T-cell (primary cell): ENCODE measurements around the gene TSPAN15. TPM values are rescaled to one million over a fixed set of nuclear protein-coding genes. Genes with fewer than 3 reads are reported as not detected.

Experiments used
- ATAC-seq, 4 experiments: fragments of 200-7000 bp in 3 of 4; fragments of 150-1000 bp in 1 of 4; cut with Tn5 transposase; replicated peaks in 1 of 4; 1 replicate in 3 of 4; 2 replicates in 1 of 4; pipeline ENCODE4 v1.10.0; 2021; ENCODE audit warnings: moderate library complexity in 3 of 4, mild to moderate bottlenecking in 2 of 4, moderate number of reproducible peaks in 1 of 4
- CTCF ChIA-PET, 2 donors: fragments of 300-600 bp; sonication (Branson Sonifier 250); formaldehyde crosslinking; loops; one replicate each; lab custom pipeline; 2022; ENCODE audit warnings: antibody characterized with exemption in 2 of 2; lab: Charles Lee
- POLR2A ChIA-PET, 2 donors: fragments of 300-600 bp; sonication (Branson Sonifier 250); formaldehyde crosslinking; loops; one replicate each; lab custom pipeline; 2022; ENCODE audit warnings: antibody characterized with exemption in 2 of 2; lab: Charles Lee
- DNase-seq, 35 experiments: peaks; one replicate each; pipeline versions ENCODE4 v3.0.0 to v3.0.0-alpha.2; 2013 to 2023
- H3K27ac ChIP-seq: one replicate; pipeline ENCODE4 v1.5.1; 2013; ENCODE audit warnings: low read length
- H3K27me3 ChIP-seq, 2 experiments: replicated peaks in 1 of 2; 1 replicate in 1 of 2; 2 replicates in 1 of 2; pipeline versions ENCODE4 v1.6.1 to v1.7.0; 2013; ENCODE audit warnings: low read length in 1 of 2, mixed read lengths in 1 of 2; ENCODE audit not compliant: control insufficient read depth in 2 of 2, insufficient read depth in 2 of 2; ENCODE audit errors: extremely low read depth in 1 of 2
- H3K36me3 ChIP-seq, 2 donors: 1 replicate in 1 of 2; 2 replicates in 1 of 2; pipeline versions ENCODE4 v1.6.1 to v1.7.0; 2013; ENCODE audit warnings: low read length in 1 of 2; ENCODE audit not compliant: control insufficient read depth in 2 of 2, insufficient read depth in 1 of 2; ENCODE audit errors: extremely low read depth in 1 of 2
- H3K4me1 ChIP-seq, 2 experiments: 1 replicate in 1 of 2; 2 replicates in 1 of 2; pipeline versions ENCODE4 v1.6.1 to v1.7.0; 2013; ENCODE audit warnings: low read length in 2 of 2, mixed read lengths in 1 of 2; ENCODE audit not compliant: insufficient read depth in 2 of 2, control insufficient read depth in 1 of 2; ENCODE audit errors: extremely low read depth in 1 of 2
- H3K4me3 ChIP-seq, 2 donors: 1 replicate in 1 of 2; 2 replicates in 1 of 2; pipeline versions ENCODE4 v1.5.1 to v1.7.0; 2013; ENCODE audit warnings: mild to moderate bottlenecking in 2 of 2, low read length in 1 of 2, moderate library complexity in 1 of 2; ENCODE audit not compliant: control insufficient read depth in 1 of 2; ENCODE audit errors: extremely low read depth in 1 of 2
- H3K9me3 ChIP-seq: 2 replicates; pipeline ENCODE4 v1.7.0; 2013
- H3K27ac Mint-ChIP-seq, 2 donors: one replicate each; pipeline ENCODE4 v1.8.0; 2020 to 2021; ENCODE audit warnings: mild to moderate bottlenecking in 2 of 2, mixed read lengths in 2 of 2
- H3K27me3 Mint-ChIP-seq, 2 donors: one replicate each; pipeline ENCODE4 v1.8.0; 2021 to 2022; ENCODE audit warnings: mixed read lengths in 2 of 2
- H3K36me3 Mint-ChIP-seq: one replicate; pipeline ENCODE4 v1.8.0; 2021; ENCODE audit warnings: mixed read lengths
- H3K4me1 Mint-ChIP-seq, 3 donors: one replicate each; pipeline ENCODE4 v1.8.0; 2020 to 2022; ENCODE audit warnings: mixed read lengths in 3 of 3, mild to moderate bottlenecking in 1 of 3
- H3K4me3 Mint-ChIP-seq, 3 donors: one replicate each; pipeline ENCODE4 v1.8.0; 2020 to 2022; ENCODE audit warnings: mild to moderate bottlenecking in 3 of 3, mixed read lengths in 3 of 3, moderate library complexity in 3 of 3
- H3K9me3 Mint-ChIP-seq, 3 donors: one replicate each; pipeline ENCODE4 v1.8.0; 2020 to 2022; ENCODE audit warnings: mixed read lengths in 3 of 3
- WGBS: methylation state at CpG from one replicate; pipeline ENCODE4 v1.1.5; 2013; ENCODE audit warnings: missing lambda C conversion rate; ENCODE audit not compliant: insufficient coverage; 5-methylcytosine and 5-hydroxymethylcytosine counted together
- total RNA-seq, 35 experiments: library from RNA in 6 of 35; stranded (reverse) in 6 of 35; fragments of 120-200 nt in 1 of 35; gene quantifications; one replicate each; pipeline versions ENCODE4 v1.2.1 to v1.2.4 and lab custom pipeline; 2013 to 2026

The TSPAN15 gene
- total RNA-seq, 5 donors from 2014 or later (not counting 1 experiment from before 2014, with no cell fraction given): 2.9 to 8.2 (median 6.2) TPM

- H3K36me3 ChIP-seq: no peaks in the 10 kb centered on the region
- WGBS: 87% methylated on average over 19 of the region's 30 CpGs
- H3K27ac Mint-ChIP-seq: no peak overlapping the region
- ATAC-seq (no peak), DNase-seq (peak in 1 of 35 experiments; percentile 1)
- no peaks in the 10 kb centered on the region for H3K27me3 Mint-ChIP-seq
- H3K27ac ChIP-seq: no peak overlapping the region
- ChIA-PET CTCF (interaction anchor here in 1 of 2 donors (0.6 kb wide), 1 partner anchor 87 kb away, joined by 3 read pairs; no protein-coding TSS in a partner anchor), POLR2A (interaction anchor here in 1 of 2 donors (0.6 kb wide), 1 partner anchor 493 kb away, joined by 3 read pairs; no protein-coding TSS in a partner anchor)
- no peaks in the 10 kb centered on the region for H3K9me3 ChIP-seq
- no peaks in the 10 kb centered on the region for H3K36me3 Mint-ChIP-seq
- peaks cover 6 to 16% (median 13%) of the 10 kb centered on the region in 3 donors for H3K4me1 Mint-ChIP-seq
- H3K4me1 ChIP-seq: peaks cover 0 to 10% of the 10 kb centered on the region in 2 experiments
- H3K27me3 ChIP-seq: peaks cover 0 to 3% of the 10 kb centered on the region in 2 experiments
- no peaks in the 10 kb centered on the region for H3K9me3 Mint-ChIP-seq
- no peak overlapping the region for H3K4me3 ChIP-seq
- H3K4me3 Mint-ChIP-seq: no peak overlapping the region
These were observed 43.6 kb downstream of the TSPAN15 start for GRCh38 chr10:69494626-69495558.

- Histone ChIP-seq H3K4me3 (no peak overlapping the region), H3K4me1 (peaks cover 0 to 10% of the 10 kb centered on the region in 2 experiments), H3K27me3 (peaks cover 0 to 3% of the 10 kb centered on the region in 2 experiments), H3K27ac (no peak overlapping the region), H3K9me3 (no peaks in the 10 kb centered on the region), H3K36me3 (no peaks in the 10 kb centered on the region)
- POLR2A ChIA-PET: no interaction called here
- DNase-seq (no peak), ATAC-seq (no peak)
- Mint-ChIP-seq H3K36me3 (no peaks in the 10 kb centered on the region), H3K4me3 (no peak overlapping the region), H3K9me3 (no peaks in the 10 kb centered on the region), H3K4me1 (peaks cover 6 to 16% (median 13%) of the 10 kb centered on the region in 3 donors), H3K27me3 (no peaks in the 10 kb centered on the region), H3K27ac (no peak overlapping the region)
- CTCF ChIA-PET: no interaction called here
- 100% methylated on average over 3 of the region's 3 CpGs for WGBS
These were observed 44.4 kb downstream of the TSPAN15 start for GRCh38 chr10:69495666-69496065.

GRCh38 chr10:69496352-69497230 lies 45.3 kb downstream of the TSPAN15 start:
- Mint-ChIP-seq H3K27ac (no peak overlapping the region), H3K4me3 (no peak overlapping the region), H3K36me3 (no peaks in the 10 kb centered on the region), H3K9me3 (no peaks in the 10 kb centered on the region), H3K27me3 (no peaks in the 10 kb centered on the region), H3K4me1 (peaks cover 6 to 16% (median 13%) of the 10 kb centered on the region in 3 donors)
- DNase-seq: peak in 1 of 35 experiments; percentile 0
- Histone ChIP-seq H3K9me3 (no peaks in the 10 kb centered on the region), H3K36me3 (no peaks in the 10 kb centered on the region), H3K4me3 (no peak overlapping the region), H3K27me3 (peaks cover 0 to 3% of the 10 kb centered on the region in 2 experiments), H3K4me1 (peaks cover 0 to 10% of the 10 kb centered on the region in 2 experiments), H3K27ac (no peak overlapping the region)
- WGBS: 80% methylated on average over 6 of the region's 6 CpGs
- POLR2A ChIA-PET: no interaction called here
- no peak for ATAC-seq
- CTCF ChIA-PET: interaction anchor here in 1 of 2 donors (0.6 kb wide), 1 partner anchor 1806 kb away, joined by 3 read pairs; no protein-coding TSS in a partner anchor

GRCh38 chr10:69497231-69497561 lies 45.9 kb downstream of the TSPAN15 start:
- Mint-ChIP-seq H3K36me3 (no peaks in the 10 kb centered on the region), H3K4me1 (peaks cover 6 to 14% (median 13%) of the 10 kb centered on the region in 3 donors), H3K27me3 (no peaks in the 10 kb centered on the region), H3K4me3 (no peak overlapping the region), H3K27ac (no peak overlapping the region), H3K9me3 (no peaks in the 10 kb centered on the region)
- DNase-seq (no peak), ATAC-seq (no peak)
- H3K9me3 ChIP-seq: no peaks in the 10 kb centered on the region
- H3K27ac ChIP-seq: no peak overlapping the region
- H3K36me3 ChIP-seq: no peaks in the 10 kb centered on the region
- ChIA-PET POLR2A (no interaction called here), CTCF (no interaction called here)
- H3K27me3 ChIP-seq: peaks cover 0 to 3% of the 10 kb centered on the region in 2 experiments
- peaks cover 0 to 10% of the 10 kb centered on the region in 2 experiments for H3K4me1 ChIP-seq
- 84% methylated on average over 5 of the region's 5 CpGs for WGBS
- no peak overlapping the region for H3K4me3 ChIP-seq

GRCh38 chr10:69497611-69498390 lies 46.5 kb downstream of the TSPAN15 start:
- H3K9me3 ChIP-seq: no peaks in the 10 kb centered on the region
- H3K4me3 ChIP-seq: no peak overlapping the region
- DNase-seq (peak in 3 of 35 experiments; percentile 2 to 17 (median 7)), ATAC-seq (peak; percentile 36 to 66 (median 47))
- H3K4me1 ChIP-seq: peaks cover 0 to 10% of the 10 kb centered on the region in 2 experiments
- no peaks in the 10 kb centered on the region for H3K36me3 ChIP-seq
- H3K4me1 Mint-ChIP-seq: peaks cover 6 to 13% (median 13%) of the 10 kb centered on the region in 3 donors
- no peaks in the 10 kb centered on the region for H3K27me3 Mint-ChIP-seq
- no peak overlapping the region for H3K27ac ChIP-seq
- CTCF ChIA-PET: interaction anchor here in 1 of 2 donors (0.6 kb wide), 1 partner anchor 715 kb away, joined by 9 read pairs; no protein-coding TSS in a partner anchor
- H3K36me3 Mint-ChIP-seq: no peaks in the 10 kb centered on the region
- peaks cover 0 to under 1% of the 10 kb centered on the region in 2 experiments for H3K27me3 ChIP-seq
- WGBS: 36% methylated on average over 9 of the region's 11 CpGs
- no peak overlapping the region for H3K4me3 Mint-ChIP-seq
- H3K9me3 Mint-ChIP-seq: no peaks in the 10 kb centered on the region
- POLR2A ChIA-PET: no interaction called here
- H3K27ac Mint-ChIP-seq: peak overlapping the region; percentile 75 to 79
